GM20000 (cell line): Measurements from ENCODE around the gene SKA1.
"Not testable (repeated sequence)": the region's sequence is repeated elsewhere in the genome, so short reads cannot be mapped to it uniquely, and the experiment has no call there.

Source experiments
- DNase-seq: peaks from one replicate; pipeline ENCODE4 v3.0.0; 2012; ENCODE audit warnings: low spot score
- TF ChIP-seq, protein P1 (sequence below): IDR thresholded peaks from 2 replicates; pipeline ENCODE4 v1.5.1; 2012; ENCODE audit warnings: mild to moderate bottlenecking, control low read depth; ENCODE audit errors: extremely low read depth, missing control alignments

The SKA1 gene

DNA sequence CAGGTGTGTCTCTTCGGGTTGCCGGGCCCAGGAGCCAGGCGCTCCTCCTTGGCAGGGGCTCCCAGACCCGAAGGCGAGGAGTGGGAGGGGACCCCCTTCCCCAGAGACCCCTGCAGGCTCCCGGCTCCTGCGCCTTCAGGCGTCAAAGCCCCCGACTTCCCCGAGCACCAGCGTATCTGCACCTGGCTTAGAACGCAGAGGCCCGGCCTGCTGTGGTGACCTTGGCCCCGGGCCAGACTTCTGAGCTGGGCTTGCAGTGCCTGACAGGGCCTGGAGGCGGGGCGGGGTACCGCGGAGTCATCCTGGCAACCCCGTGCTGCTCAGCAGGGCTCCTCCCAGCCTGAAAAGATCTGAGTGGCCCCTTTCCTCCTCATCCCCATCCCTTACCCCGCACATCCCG, 27.0 kb downstream of the SKA1 start:
- TF ChIP-seq, protein P1, sequence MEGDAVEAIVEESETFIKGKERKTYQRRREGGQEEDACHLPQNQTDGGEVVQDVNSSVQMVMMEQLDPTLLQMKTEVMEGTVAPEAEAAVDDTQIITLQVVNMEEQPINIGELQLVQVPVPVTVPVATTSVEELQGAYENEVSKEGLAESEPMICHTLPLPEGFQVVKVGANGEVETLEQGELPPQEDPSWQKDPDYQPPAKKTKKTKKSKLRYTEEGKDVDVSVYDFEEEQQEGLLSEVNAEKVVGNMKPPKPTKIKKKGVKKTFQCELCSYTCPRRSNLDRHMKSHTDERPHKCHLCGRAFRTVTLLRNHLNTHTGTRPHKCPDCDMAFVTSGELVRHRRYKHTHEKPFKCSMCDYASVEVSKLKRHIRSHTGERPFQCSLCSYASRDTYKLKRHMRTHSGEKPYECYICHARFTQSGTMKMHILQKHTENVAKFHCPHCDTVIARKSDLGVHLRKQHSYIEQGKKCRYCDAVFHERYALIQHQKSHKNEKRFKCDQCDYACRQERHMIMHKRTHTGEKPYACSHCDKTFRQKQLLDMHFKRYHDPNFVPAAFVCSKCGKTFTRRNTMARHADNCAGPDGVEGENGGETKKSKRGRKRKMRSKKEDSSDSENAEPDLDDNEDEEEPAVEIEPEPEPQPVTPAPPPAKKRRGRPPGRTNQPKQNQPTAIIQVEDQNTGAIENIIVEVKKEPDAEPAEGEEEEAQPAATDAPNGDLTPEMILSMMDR = no peak
- no peak for DNase-seq

DNA sequence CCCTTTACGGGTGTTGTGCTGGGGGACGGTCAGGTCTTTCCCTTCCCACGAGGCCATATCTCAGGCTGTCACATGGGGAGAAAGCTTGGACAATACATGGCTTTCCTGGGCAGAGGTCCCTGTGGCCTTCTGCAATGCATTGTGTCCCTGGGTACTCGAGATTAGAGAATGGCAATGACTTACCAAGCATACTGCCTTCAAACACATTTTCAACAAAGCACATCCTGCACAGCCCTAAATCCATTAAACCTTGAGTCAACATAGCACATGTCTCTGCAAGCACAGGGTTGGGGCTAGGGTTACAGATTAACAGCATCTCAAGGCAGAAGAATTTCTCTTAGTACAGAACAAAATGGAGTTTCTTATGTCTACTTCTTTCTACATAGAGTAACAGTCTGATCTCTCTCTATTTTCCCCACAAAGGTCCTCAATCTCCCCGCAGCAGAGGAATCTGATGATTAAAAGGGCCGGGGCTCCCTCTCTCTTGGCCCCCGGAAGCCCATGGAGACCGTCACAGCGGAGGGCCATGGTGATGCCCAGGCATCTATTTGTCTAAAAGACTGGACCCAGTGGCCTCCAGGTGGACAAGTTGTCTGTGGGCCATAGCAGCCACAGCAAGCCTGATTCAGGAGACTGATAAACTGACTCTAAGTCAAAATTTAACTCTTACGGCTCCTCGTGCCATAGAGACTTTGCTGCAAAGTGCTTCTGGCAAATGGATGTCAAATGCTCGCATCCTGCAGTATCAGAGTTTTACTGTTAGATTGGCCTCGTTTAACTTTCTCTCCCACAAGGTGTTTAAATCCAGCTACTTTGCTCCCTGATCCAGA, 30.1 kb downstream of the SKA1 start:
- not testable (repeated sequence) for DNase-seq

DNA sequence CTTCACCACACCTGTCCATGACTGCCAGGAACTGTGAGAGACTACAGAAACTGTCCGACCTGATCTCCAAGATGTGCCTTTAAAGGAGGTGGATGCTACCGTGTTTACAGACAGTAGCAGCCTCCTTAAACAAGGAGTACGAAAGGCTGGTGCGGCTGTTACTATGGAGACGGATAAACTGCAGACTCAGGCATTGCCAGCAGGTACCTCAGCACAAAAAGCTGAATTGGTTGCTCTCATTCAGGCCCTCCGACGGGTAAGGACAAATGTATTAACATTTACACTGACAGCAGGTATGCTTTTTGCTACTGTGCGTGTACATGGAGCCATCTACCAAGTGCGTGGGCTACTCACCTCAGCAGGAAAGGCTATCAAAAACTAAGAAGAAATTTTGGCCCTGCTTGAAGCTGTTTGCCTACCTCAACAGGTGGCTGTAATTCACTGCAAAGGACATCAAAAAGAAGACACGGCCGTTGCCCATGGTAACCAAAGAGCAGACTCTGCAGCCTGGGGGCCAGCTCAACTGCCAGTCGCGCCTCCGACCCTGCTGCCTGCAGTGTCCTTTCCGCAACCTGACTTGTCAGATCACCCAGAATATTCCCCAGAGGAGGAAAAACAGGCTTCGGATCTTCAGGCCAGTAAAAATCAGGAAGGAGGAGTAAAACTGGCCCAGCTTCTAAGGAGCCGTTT, 30.9 kb downstream of the SKA1 start:
- TF ChIP-seq, protein P1 = no peak
- DNase-seq = no peak

DNA sequence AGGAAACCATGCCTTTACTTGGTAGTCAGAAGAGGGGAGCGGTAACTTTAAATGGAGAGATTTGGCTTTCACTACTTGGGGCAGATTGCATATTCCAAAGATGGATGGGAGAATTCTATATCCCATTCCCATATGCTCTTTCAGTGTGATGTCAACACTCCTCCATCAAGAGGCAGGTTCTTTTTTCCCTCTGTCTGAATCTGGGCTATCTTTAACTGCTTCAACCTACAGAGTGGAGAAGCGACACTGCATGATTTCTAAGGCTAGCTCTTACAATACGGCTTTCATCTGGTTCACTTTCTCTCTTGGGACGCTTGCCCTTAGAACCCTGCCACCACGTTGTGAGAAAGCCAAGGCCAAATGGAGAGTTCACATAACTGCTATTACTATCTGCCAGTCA, 34.4 kb downstream of the SKA1 start:
- DNase-seq = no peak
- TF ChIP-seq, protein P1 = no peak

DNA sequence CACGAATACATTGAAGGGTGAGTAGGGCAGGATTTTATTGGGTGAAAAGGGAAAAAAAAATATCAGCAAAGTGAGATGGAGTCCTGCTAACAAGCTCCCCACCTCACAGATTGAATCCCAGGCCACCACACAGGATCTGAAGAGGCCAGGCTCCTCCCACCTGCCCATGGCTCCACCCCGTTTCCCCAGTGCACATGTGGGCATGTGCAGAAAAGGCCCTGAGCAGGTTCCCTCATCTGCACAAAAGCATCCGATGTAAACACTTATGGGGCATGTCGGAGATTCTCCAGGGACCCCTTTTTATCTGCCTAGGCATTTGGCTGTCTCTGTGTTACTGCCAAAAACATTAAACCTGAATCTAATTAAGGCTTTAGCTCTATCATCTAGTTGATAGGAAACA, 35.2 kb downstream of the SKA1 start:
- TF ChIP-seq, protein P1 = no peak
- no peak for DNase-seq

DNA sequence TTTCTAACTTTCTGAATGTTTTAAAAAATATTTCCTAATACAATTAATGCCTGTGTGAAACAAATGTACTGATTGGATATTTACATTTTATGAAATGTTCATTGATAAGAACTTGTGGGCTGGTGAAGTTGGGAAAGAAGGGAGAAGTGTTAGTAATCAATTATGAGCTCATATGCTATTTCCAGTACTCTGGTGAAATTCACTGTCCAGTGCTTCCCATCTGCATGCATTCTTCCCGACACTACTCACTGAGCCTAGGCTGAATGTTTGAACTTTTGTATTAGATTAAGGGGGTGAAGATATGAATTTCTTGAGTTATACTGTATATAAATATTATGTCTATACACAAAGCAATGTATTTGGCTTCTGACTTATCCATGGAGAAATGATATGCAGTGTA, 36.0 kb downstream of the SKA1 start:
- no peak for DNase-seq
- TF ChIP-seq, protein P1 = no peak

DNA sequence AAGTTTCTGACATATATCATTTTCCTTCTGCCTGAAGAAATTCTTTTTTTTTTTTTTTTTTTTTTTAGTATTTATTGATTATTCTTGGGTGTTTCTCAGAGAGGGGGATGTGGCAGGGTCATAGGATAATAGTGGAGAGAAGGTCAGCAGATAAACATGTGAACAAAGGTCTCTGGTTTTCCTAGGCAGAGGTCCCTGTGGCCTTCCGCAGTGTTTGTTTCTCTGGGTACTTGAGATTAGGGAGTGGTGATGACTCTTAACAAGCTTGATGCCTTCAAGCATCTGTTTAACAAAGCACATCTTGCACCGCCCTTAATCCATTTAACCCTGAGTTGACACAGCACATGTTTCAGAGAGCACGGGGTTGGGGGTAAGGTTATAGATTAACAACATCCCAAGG, 42.0 kb downstream of the SKA1 start:
- DNase-seq = not testable (repeated sequence)

DNA sequence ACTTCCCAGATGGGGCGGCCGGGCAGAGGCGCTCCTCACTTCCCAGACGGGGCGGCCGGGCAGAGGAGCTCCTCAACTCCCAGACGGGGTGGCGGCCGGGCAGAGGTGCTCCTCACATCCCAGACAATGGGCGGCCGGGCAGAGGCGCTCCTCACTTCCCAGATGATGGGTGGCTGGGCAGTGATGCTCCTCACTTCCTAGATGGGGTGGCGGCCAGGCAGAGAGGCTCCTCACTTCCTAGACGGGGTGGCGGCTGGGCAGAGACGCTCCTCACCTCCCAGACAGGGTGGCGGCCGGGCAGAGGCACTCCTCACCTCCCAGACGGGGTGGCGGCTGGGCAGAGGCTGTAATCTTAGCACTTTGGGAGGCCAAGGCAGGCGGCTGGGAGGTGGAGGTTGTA, 42.9 kb downstream of the SKA1 start:
- DNase-seq = not testable (repeated sequence)

DNA sequence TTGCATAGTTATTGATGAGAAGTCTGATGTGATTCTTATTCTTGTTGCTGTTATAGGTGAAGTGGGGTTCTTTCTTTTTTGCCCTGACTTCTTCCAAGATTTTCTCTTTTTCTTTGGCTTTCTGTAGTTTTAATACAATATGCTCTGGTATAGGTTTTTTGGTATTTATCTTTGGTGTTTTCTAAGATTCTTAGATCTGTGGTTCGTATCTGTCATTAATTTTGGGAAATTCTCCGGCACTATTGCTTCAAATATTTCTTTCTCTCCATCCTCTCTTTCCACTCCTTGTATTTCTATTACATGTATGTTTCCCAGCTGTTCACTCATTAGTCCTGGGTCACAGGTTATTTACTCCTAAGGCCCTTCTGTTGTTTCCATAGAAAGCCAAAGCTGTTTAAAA, 43.8 kb downstream of the SKA1 start:
- DNase-seq = no peak
- TF ChIP-seq, protein P1 = no peak
